ENCODE data around the gene TTR. TPM values are rescaled to one million over a fixed set of nuclear protein-coding genes. Genes with fewer than 3 reads are reported as not detected.

The TTR gene
- total RNA-seq, 1 donor from 2014 or later, result not detected

GRCh38 chr18:31647127-31647753 lies 55.6 kb downstream of the TTR start:
- Histone ChIP-seq H3K36me3 (ENCODE audit: insufficient read depth, low read length) (no peaks in the 10 kb centered on the region), H3K9ac (ENCODE audit: low read length) (no peak overlapping the region), H3K9me3 (ENCODE audit: insufficient read depth, low read depth, low read length) (no peaks in the 10 kb centered on the region), H3K27ac (ENCODE audit: low read depth, low read length) (no peak overlapping the region), H3K4me1 (ENCODE audit: insufficient read depth, low read length) (peaks cover 6% of the 10 kb centered on the region), H3K4me3 (ENCODE audit: insufficient read depth, low read depth, low read length) (no peak overlapping the region), H3K27me3 (ENCODE audit: insufficient read depth, low read length) (no peaks in the 10 kb centered on the region), H3K79me2 (ENCODE audit: insufficient read depth, low read length) (no peaks in the 10 kb centered on the region), H2AFZ (ENCODE audit: low read depth, low read length) (no peak overlapping the region), H3K4me2 (ENCODE audit: low read length) (no peak overlapping the region), H4K20me1 (ENCODE audit: insufficient read depth, low read length) (no peaks in the 10 kb centered on the region)
- no peak overlapping the region for H3K4me3 Mint-ChIP-seq (ENCODE audit: unreplicated experiment)
- H3K4me1 Mint-ChIP-seq (ENCODE audit: low read depth, unreplicated experiment), result peaks cover 19% of the 10 kb centered on the region
- H3K27ac Mint-ChIP-seq (ENCODE audit: unreplicated experiment), result no peak overlapping the region
- no peak for DNase-seq (ENCODE audit: low read depth)
- no peaks in the 10 kb centered on the region for H3K36me3 Mint-ChIP-seq (ENCODE audit: low read depth, unreplicated experiment)
- TF ChIP-seq CTCF (IDR thresholded peaks at IDR 0.05; ENCODE audit: insufficient read depth, low read depth, low read length) (no peak), EZH2 (IDR thresholded peaks at IDR 0.05; ENCODE audit: insufficient read depth, low read length) (no peak)
- no peaks in the 10 kb centered on the region for H3K27me3 Mint-ChIP-seq (ENCODE audit: low read depth, unreplicated experiment)
- H3K9me3 Mint-ChIP-seq (ENCODE audit: unreplicated experiment), result no peaks in the 10 kb centered on the region
- FAIRE-seq, result no peak

Other genes starting within 250 kb of the TTR start
- not detected in 2 replicates for gene DSG4, start 215.1 kb upstream of the TTR start, total RNA-seq
- gene DSG3, start 144.1 kb upstream of the TTR start, total RNA-seq, result 0.29 and 0.64 TPM in 2 replicates
- 154 and 168 TPM in 2 replicates for gene DSG2, start 93.7 kb upstream of the TTR start, total RNA-seq
- gene B4GALT6, start 92.7 kb downstream of the TTR start, total RNA-seq, result 17.0 and 17.7 TPM in 2 replicates
- not detected in 2 replicates for gene SLC25A52, start 169.0 kb downstream of the TTR start, total RNA-seq

Data from astrocyte (in vitro differentiated cells and primary cell).